ENCODE data around the gene TAF6.
"Not testable (repeated sequence)": the region's sequence is repeated elsewhere in the genome, so short reads cannot be mapped to it uniquely, and the experiment has no call there.

- not testable (repeated sequence) for TF ChIP-seq POLR2A (IDR thresholded peaks at IDR 0.05)
- TF ChIP-seq, protein P1, sequence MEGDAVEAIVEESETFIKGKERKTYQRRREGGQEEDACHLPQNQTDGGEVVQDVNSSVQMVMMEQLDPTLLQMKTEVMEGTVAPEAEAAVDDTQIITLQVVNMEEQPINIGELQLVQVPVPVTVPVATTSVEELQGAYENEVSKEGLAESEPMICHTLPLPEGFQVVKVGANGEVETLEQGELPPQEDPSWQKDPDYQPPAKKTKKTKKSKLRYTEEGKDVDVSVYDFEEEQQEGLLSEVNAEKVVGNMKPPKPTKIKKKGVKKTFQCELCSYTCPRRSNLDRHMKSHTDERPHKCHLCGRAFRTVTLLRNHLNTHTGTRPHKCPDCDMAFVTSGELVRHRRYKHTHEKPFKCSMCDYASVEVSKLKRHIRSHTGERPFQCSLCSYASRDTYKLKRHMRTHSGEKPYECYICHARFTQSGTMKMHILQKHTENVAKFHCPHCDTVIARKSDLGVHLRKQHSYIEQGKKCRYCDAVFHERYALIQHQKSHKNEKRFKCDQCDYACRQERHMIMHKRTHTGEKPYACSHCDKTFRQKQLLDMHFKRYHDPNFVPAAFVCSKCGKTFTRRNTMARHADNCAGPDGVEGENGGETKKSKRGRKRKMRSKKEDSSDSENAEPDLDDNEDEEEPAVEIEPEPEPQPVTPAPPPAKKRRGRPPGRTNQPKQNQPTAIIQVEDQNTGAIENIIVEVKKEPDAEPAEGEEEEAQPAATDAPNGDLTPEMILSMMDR (IDR thresholded peaks at IDR 0.05): not testable (repeated sequence)
Observed at GRCh38 chr7:100146350-100146749, 27.2 kb upstream of the TAF6 start.
